Astrocyte of the spinal cord (primary cell): ENCODE data around the gene CHST13.

ENCODE experiments used
- DNase-seq: peaks from one replicate; pipeline ENCODE4 v3.0.0; 2011; ENCODE audit warnings: low read depth, low spot score
- H3K4me3 ChIP-seq: 2 replicates; pipeline ENCODE4 v1.5.1; 2011; ENCODE audit warnings: low read depth, mild to moderate bottlenecking, low read length, moderate library complexity
- CTCF ChIP-seq: IDR thresholded peaks from 2 replicates; pipeline ENCODE4 v1.5.1; 2012; ENCODE audit warnings: low read depth, mild to moderate bottlenecking, low read length, inconsistent platforms
- in situ Hi-C: cut with HindIII; loops from 2 replicates; pipeline ENCODE4 v1.10.0; 2017; ENCODE audit warnings: low sequenced_read_pairs

Gene CHST13

GRCh38 chr3:126569390-126569975 is 45.5 kb downstream of the CHST13 start:
- no peak overlapping the region for H3K4me3 ChIP-seq
- in situ Hi-C loops = no loop called here
- TF ChIP-seq CTCF = no peak

DNA sequence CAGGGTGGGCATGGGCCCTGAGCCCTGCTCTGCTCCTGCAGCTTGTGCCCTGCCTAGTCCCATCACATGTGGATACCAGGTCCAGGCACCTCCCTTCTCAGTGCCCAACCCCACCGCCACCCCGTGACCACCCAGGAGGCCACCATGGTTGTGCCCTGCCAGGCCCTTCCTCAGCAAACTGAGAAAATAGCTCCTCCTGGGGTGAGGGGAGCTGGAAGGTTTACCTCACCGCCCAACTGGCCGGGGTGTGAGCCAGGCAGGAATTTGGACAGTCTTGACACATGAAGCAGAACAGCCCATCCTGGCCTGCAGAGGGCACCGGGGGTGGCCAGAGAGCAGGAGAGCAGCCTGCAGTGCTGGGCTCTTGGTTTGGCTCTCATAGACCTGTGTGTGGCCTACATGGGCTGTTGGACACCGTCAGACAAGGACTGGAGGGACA is 46.2 kb downstream of the CHST13 start:
- no peak overlapping the region for H3K4me3 ChIP-seq
- in situ Hi-C loops = no loop called here
- no peak for DNase-seq
- TF ChIP-seq CTCF = no peak

More at GRCh38 chr3:126569390-126569975, 45.5 kb downstream of the CHST13 start:
- DNase-seq = no peak

DNA sequence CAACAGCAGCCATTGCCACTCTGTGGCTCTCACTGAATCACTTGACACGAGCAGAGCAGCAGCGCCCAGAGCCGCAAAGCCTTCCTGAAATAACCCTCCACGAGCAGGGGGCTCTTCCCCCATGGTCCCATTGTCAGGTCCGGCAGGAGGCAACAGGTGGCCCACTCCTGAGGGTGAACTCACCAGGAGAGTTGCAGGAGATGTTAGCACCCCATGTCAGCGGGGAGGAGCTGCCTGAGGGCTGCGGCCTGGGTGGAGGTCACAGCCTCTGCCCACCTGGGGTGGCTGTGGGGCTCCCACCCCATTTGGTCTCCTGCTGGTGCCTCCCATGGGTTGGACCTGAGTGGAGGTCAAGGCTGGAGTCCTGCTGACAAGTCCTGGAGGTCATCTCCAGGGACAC is 47.1 kb downstream of the CHST13 start:
- no peak for TF ChIP-seq CTCF
- no peak for DNase-seq
- in situ Hi-C loops = no loop called here
- no peak overlapping the region for H3K4me3 ChIP-seq

DNA sequence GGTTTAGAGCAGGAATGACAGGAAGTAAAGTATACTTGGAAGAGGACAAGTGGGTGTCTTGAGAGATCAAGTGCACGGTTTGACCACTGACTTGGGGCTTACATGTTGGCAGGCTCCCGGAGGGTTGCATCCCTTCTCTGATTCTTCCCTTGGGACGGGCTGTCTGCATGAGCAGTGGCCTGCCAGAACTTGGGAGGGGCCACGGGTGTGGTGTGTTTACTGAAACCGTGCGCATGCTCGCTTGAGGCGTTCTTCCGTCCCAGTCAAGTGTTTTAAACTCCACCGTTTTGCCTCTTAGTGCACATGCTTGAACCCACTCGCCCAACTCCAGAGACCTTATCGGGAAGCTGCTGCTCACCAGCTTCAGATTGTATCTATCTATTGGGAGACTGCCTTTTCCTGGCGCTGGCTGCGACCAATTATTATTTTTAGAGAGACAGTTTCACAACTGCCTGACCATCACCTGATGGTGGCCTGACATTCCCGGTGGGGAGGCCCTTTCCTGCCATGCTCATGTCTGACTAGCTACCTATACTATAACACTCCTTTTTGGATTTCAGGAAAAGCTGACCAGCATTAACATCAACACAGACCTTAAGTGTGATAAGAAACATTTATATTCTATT is 49.6 kb downstream of the CHST13 start:
- in situ Hi-C loops = no loop called here
- no peak overlapping the region for H3K4me3 ChIP-seq
- DNase-seq = no peak
- TF ChIP-seq CTCF = no peak

- H3K4me3 ChIP-seq = no peak overlapping the region
- in situ Hi-C loops = no loop called here
- DNase-seq = no peak
- TF ChIP-seq CTCF = no peak
Measured at GRCh38 chr3:126577261-126577660, 53.3 kb downstream of the CHST13 start.

DNA sequence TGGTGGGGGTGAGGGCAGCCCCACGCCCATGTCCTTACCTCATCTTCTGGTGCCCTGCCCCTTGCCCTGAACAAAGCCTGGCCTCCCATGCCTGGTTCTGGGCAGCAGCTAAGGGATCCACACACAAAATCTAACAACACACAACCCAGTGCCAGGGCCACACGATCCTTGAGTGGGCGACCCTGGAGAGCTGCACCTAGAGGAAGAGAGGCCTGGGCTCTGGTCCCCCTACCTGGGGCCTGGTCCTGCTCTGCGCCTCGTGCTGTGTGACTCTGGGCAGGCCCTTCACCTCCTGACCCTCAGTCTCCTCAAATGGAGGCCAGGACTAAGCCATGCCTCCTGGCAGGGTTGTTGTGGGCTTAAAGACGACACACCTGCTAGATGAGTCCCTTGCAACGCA is 54.7 kb downstream of the CHST13 start:
- no peak overlapping the region for H3K4me3 ChIP-seq
- no peak for TF ChIP-seq CTCF
- in situ Hi-C loops = no loop called here
- no peak for DNase-seq

GRCh38 chr3:126580746-126581145 is 56.8 kb downstream of the CHST13 start:
- in situ Hi-C loops = no loop called here
- no peak overlapping the region for H3K4me3 ChIP-seq
- no peak for TF ChIP-seq CTCF

More at GRCh38 chr3:126580746-126581145, 56.8 kb downstream of the CHST13 start:
- DNase-seq = no peak
